CD4-positive, alpha-beta T cell treated with Interferon gamma for 1 hour (primary cell): Measurements from ENCODE around the gene RCC1.
"Not testable (repeated sequence)": the region's sequence is repeated elsewhere in the genome, so short reads cannot be mapped to it uniquely, and the experiment has no call there.

Experiments
- DNase-seq: peaks from one replicate; pipeline ENCODE4 v3.0.0-alpha.2; 2020

Gene RCC1

GRCh38 chr1:28551381-28551780 is 45.5 kb downstream of the RCC1 start:
- DNase-seq: no peak

DNA sequence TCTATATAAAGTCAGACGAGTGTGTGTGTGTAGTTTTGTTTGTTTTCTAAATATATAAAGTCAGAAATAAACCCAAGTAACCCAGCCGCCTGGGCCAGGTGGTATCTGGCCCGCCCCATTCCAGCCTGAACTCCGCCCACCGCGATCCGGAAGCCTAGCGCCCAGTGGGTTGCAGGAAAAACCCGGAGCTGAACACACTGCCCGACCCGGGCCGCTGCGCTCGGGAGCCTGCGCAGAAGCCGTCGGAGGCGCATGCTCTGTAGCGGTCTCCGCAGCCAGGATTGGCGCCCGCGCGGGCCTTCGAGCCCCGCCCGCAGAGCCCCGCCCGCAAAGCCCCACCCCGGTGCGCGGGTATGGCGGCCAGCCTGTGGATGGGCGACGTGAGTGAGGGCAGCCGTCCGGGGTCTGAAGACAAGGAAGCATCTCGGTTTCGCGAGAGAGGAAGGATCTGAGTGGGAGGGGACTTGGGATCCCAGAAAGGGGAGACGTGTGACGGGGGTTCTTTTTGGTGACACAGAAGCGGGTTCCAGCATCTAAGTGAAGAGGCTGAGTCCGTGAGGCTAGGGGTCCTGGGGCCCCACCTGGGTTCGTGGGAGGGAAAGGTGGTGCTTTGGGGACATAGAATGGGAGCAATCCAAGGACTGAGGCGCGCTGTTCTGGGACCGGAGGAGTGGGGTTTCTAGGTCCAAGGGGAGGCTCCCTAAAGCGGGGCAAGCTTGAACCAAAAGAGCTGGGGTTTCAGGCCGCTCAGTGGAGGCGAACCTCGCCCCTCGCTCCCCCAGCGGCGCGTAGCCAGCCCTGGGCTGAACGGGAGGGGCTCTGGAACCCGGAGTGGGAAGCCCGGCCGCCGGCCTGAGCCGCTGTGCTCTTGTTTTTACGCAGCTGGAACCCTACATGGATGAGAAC is 47.2 kb downstream of the RCC1 start, which contains the start of gene TRNAU1AP:
TSS of gene TRNAU1AP (plus strand) at position 328 of the 906 bp plus-strand sequence. CDS start at position 354, 26 bp downstream.
- peak; percentile 96 for DNase-seq

DNA sequence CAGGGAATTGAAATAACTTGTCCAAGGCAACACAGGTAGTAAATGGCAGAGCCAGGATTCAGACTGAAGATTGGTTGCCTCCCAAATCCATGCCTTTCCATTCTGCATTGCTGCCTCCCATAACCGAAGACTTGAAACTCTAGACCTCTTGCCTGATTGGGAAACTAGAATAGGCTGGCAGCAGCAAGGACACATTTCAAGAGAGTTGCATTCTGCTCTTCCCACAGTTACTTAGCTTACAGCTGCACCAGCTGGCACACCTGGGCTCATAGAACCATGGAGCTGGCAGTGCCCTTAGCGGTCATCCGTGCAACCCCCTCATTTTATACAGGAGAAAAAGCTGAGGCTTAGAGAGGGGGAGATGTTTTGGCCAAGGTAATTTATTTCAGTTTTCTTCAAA is 55.0 kb downstream of the RCC1 start:
- DNase-seq: no peak

DNA sequence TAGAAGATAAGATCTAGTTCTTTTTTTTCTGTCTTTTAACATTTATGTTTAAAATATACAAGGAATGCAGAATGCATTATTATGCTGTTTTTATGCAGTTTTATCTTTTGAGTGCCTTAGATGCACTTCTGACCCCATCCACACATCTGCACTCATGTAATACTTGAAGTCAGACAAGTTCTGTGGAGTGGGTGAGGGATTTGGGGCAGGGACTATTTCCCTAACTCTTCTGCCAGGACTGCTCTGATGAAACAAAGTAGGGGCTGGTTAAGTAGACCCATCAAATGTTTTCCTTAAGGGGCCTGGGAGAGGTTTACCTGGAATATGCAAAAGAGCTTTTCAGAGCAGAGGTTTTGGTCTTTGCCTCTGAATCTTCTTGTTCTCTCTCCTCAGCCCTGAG is 58.5 kb downstream of the RCC1 start:
- DNase-seq: no peak

GRCh38 chr1:28565040-28565439 is 59.2 kb downstream of the RCC1 start:
- no peak for DNase-seq

DNA sequence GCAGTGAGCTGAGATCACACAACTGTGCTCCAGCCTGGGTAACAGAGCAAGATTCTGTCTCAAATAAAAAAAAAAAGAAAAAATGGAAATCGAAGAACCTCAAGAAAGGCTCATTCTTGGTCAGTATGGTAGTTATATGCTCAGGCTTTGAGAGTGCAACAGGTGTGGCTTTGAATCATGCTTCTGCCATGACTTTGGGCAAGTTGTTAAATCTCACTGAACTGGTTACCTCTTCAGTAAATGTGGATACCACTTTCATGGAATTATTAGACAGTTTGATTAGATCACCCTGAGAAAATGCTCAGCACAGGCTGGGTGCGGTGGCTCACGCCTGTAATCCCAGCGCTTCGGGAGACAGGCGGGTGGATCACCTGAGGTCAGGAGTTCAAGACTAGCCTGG is 59.9 kb downstream of the RCC1 start:
- DNase-seq: no peak

GRCh38 chr1:28566931-28567330 is 61.1 kb downstream of the RCC1 start:
- no peak for DNase-seq

DNA sequence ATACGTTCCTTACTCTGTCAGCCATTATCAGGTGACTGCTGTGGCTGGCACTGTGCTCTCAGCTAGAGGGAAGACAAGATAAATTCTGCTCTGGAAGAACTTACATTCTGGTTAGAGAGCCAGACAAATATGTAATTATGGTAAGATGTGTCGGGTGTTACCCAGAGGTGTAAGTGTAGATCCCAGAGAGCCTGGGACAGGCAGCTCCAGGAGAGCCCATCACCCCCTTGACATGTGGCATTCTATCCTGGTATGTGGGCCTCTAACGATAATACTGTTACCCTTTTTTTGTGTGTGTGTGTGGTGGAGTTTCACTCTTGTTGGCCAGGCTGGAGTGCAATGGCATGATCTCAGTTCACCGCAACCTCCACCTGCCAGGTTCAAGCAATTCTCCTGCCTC is 66.1 kb downstream of the RCC1 start:
- DNase-seq: no peak

DNA sequence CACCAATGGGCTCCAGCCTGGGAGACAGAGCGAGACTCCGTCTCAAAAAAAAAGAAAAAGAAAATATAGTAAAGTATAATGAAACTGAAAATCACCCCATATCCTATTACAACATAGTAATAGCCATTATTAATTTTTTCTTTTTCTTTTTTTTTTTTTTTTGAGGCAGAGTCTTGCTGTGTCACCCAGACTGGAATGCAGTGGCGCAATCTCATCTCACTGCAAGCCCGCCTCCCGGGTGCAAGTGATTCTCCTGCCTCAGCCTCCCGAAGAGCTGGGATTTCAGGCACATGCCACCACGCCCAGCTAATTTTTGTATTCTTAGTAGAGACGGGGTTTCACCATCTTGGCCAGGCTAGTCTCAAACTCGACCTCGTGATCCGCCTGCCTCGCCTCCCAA is 67.0 kb downstream of the RCC1 start:
- DNase-seq: not testable (repeated sequence)

GRCh38 chr1:28573564-28573963 is 67.7 kb downstream of the RCC1 start:
- no peak for DNase-seq

- DNase-seq: no peak
Observed at GRCh38 chr1:28577052-28577678, 71.3 kb downstream of the RCC1 start.

GRCh38 chr1:28577738-28578536 is 72.1 kb downstream of the RCC1 start:
- no peak for DNase-seq

DNA sequence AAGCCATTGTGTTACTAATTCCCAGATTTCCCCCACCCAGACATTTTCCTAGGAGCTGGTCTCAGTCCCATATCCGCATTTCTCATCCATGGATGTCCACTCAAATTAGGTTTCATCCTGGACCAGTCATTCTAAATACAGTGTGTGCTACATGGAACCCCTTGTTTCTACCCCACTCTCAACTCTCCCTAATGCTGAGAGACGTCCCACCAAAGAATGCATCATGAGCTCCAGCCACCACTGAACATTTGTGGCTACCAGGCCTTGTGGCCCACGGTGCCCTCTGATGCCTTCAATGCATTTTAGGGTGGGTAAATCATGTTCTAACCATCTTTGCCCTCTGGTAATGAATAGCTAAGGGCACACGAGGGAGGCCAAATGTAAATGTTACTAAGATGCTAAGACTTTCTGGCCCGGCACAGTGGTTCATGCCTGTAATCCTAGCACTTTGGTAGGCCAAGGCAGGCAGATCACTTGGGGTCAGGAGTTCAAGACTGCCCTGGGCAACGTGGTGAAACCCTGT is 72.9 kb downstream of the RCC1 start:
- no peak for DNase-seq

DNA sequence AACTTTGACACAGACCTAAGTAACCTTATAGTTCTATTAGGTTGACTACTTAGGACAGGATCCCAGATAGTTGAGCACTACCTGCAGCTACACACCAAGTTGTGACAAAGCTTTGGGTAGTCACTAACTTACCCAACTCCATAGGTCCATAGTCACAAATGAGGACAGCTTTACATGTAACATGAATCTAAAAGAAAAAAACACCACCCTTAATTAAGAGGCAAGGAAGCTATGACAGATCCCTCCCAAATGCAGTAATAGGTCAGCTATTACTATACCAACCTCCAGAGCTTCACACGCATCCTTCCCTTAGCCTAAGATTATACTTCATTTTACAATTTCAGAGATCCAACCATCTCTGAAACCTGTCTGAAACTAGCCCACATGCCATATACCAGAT is 73.6 kb downstream of the RCC1 start:
- DNase-seq: no peak

GRCh38 chr1:28580722-28581530 is 75.1 kb downstream of the RCC1 start:
- peak; percentile 59 for DNase-seq

GRCh38 chr1:28581531-28582247 is 75.8 kb downstream of the RCC1 start:
- peak; percentile 93 for DNase-seq

- DNase-seq: no peak
Observed at GRCh38 chr1:28582248-28582615, 76.4 kb downstream of the RCC1 start.

- not testable (repeated sequence) for DNase-seq
Observed at GRCh38 chr1:28586585-28587391, 80.9 kb downstream of the RCC1 start.
